ENCODE results near the gene ATP11B. TPM values are rescaled to one million over a fixed set of nuclear protein-coding genes. Genes with fewer than 3 reads are reported as not detected.
"Not testable (repeated sequence)": the region's sequence is repeated elsewhere in the genome, so short reads cannot be mapped to it uniquely, and the experiment has no call there.

ATP11B gene
- polyA plus RNA-seq, 4 donors, result 54.8 to 66.5 (median 61.7) TPM

- DNase-seq (ENCODE audit: low read depth in 4 of 4, low spot score in 3 of 4), result no peak
These were observed 1.4 kb downstream of the ATP11B start for GRCh38 chr3:182794455-182795388.

GRCh38 chr3:182795389-182795782 is 2.1 kb downstream of the ATP11B start:
- DNase-seq (ENCODE audit: low read depth in 4 of 4, low spot score in 3 of 4), result no peak

GRCh38 chr3:182796310-182796709 is 3.0 kb downstream of the ATP11B start:
- DNase-seq (ENCODE audit: low read depth in 4 of 4, low spot score in 3 of 4), result no peak

GRCh38 chr3:182797876-182798275 is 4.6 kb downstream of the ATP11B start:
- no peak for DNase-seq (ENCODE audit: low read depth in 4 of 4, low spot score in 3 of 4)

GRCh38 chr3:182799143-182799542 is 5.8 kb downstream of the ATP11B start:
- not testable (repeated sequence) for DNase-seq (ENCODE audit: low read depth in 4 of 4, low spot score in 3 of 4)

GRCh38 chr3:182800508-182800907 is 7.2 kb downstream of the ATP11B start:
- DNase-seq (ENCODE audit: low read depth in 4 of 4, low spot score in 3 of 4), result no peak

GRCh38 chr3:182802413-182803390 is 9.4 kb downstream of the ATP11B start:
- no peak for DNase-seq (ENCODE audit: low read depth in 4 of 4, low spot score in 3 of 4)

GRCh38 chr3:182803596-182803995 is 10.3 kb downstream of the ATP11B start:
- DNase-seq (ENCODE audit: low read depth in 4 of 4, low spot score in 3 of 4), result no peak

GRCh38 chr3:182807061-182807460 is 13.8 kb downstream of the ATP11B start:
- no peak for DNase-seq (ENCODE audit: low read depth in 4 of 4, low spot score in 3 of 4)

GRCh38 chr3:182808041-182808770 is 14.9 kb downstream of the ATP11B start:
- DNase-seq (ENCODE audit: low read depth in 4 of 4, low spot score in 3 of 4), result no peak

GRCh38 chr3:182809531-182809930 is 16.2 kb downstream of the ATP11B start:
- no peak for DNase-seq (ENCODE audit: low read depth in 4 of 4, low spot score in 3 of 4)

- no peak for DNase-seq (ENCODE audit: low read depth in 4 of 4, low spot score in 3 of 4)
These were observed 17.4 kb downstream of the ATP11B start for GRCh38 chr3:182810574-182811268.

- DNase-seq (ENCODE audit: low read depth in 4 of 4, low spot score in 3 of 4), result no peak
These were observed 17.9 kb downstream of the ATP11B start for GRCh38 chr3:182811269-182811596.

- no peak for DNase-seq (ENCODE audit: low read depth in 4 of 4, low spot score in 3 of 4)
These were observed 18.8 kb downstream of the ATP11B start for GRCh38 chr3:182812123-182812522.

GRCh38 chr3:182814419-182815062 is 21.2 kb downstream of the ATP11B start:
- DNase-seq (ENCODE audit: low read depth in 4 of 4, low spot score in 3 of 4), result no peak

- no peak for DNase-seq (ENCODE audit: low read depth in 4 of 4, low spot score in 3 of 4)
These were observed 22.9 kb downstream of the ATP11B start for GRCh38 chr3:182816181-182816580.

GRCh38 chr3:182818296-182818978 is 25.1 kb downstream of the ATP11B start:
- no peak for DNase-seq (ENCODE audit: low read depth in 4 of 4, low spot score in 3 of 4)

GRCh38 chr3:182821221-182821981 is 28.1 kb downstream of the ATP11B start:
- no peak for DNase-seq (ENCODE audit: low read depth in 4 of 4, low spot score in 3 of 4)
